Measurements from ENCODE around the gene ZNF276.
"Not testable (repeated sequence)": the region's sequence is repeated elsewhere in the genome, so short reads cannot be mapped to it uniquely, and the experiment has no call there.

The ZNF276 gene

DNA sequence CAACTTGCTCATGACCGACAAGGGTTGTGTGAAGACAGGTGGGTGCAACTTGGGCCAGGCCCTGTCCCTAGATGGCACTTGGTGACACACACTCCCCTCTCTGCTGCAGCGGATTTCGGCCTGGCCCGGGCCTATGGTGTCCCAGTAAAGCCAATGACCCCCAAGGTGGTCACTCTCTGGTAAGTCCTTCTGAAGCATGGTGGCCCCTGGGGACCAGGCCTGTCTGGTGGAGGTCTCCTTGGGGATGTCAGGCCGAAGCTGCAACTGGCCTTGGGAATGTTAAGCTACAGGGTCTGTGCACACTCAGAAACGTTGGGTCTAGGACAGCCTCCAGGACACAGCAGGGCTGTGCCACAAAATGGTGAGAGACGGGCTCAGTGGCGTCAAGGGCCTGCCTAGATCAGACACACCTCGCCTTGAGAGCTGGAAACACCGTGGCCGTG lies 28.0 kb upstream of the ZNF276 start:
- H3K4me3 ChIP-seq (ENCODE audit: control insufficient read depth, low read depth, low read length), result no peak overlapping the region
- DNase-seq (ENCODE audit: low read depth), result no peak
- TF ChIP-seq, protein P1, sequence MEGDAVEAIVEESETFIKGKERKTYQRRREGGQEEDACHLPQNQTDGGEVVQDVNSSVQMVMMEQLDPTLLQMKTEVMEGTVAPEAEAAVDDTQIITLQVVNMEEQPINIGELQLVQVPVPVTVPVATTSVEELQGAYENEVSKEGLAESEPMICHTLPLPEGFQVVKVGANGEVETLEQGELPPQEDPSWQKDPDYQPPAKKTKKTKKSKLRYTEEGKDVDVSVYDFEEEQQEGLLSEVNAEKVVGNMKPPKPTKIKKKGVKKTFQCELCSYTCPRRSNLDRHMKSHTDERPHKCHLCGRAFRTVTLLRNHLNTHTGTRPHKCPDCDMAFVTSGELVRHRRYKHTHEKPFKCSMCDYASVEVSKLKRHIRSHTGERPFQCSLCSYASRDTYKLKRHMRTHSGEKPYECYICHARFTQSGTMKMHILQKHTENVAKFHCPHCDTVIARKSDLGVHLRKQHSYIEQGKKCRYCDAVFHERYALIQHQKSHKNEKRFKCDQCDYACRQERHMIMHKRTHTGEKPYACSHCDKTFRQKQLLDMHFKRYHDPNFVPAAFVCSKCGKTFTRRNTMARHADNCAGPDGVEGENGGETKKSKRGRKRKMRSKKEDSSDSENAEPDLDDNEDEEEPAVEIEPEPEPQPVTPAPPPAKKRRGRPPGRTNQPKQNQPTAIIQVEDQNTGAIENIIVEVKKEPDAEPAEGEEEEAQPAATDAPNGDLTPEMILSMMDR (conservative IDR thresholded peaks at IDR 0.05; ENCODE audit: control insufficient read depth, insufficient read depth, low read depth, low read length), result no peak

DNA sequence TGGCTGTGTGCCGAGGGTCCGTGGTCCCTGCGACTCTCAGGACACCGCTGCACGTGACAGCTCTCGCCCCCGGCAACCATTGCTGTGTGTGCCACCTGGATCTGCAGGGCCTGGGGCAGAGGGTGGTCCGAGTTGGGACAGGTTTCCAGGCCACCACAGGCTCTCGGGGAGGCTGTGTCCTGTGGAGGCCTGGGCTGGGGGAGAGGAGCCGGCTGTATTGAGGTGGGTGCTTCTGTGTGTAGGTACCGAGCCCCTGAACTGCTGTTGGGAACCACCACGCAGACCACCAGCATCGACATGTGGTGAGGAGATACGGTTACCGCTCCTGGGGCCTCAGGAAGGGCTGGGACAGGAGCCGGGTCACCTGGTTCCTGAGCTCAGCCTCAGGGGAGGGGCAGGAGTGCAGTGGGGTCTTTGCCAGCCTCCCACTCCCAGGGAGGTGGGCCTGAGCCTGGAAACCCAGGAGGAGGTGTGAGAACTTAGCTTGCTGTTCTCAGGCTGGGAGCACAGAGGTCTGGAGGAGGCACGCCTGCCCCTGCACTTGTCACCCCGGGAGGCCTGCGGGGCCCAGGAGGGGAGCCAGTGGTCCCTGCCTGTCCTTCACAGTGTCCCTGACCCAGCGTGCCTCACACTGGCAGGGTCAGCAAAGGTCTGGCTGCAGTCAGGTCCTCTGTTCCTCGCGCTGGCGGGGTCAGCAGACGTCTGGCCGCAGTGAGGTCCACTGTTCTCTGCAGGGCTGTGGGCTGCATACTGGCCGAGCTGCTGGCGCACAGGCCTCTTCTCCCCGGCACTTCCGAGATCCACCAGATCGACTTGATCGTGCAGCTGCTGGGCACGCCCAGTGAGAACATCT lies 27.2 kb upstream of the ZNF276 start:
- no peak for DNase-seq (ENCODE audit: low read depth)
- no peak overlapping the region for H3K4me3 ChIP-seq (ENCODE audit: control insufficient read depth, low read depth, low read length)
- TF ChIP-seq, protein P1 (conservative IDR thresholded peaks at IDR 0.05; ENCODE audit: control insufficient read depth, insufficient read depth, low read depth, low read length), result no peak

DNA sequence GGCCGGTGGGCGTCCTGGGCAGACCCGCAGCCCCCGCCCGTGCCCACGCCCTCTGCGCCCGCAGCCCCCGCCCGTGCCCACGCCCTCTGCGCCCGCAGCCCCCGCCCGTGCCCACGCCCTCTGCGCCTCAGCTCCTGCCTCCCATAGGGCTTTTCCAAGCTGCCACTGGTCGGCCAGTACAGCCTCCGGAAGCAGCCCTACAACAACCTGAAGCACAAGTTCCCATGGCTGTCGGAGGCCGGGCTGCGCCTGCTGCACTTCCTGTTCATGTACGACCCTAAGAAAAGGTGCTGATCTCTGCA lies 26.6 kb upstream of the ZNF276 start:
- not testable (repeated sequence) for DNase-seq (ENCODE audit: low read depth); H3K4me3 ChIP-seq (ENCODE audit: control insufficient read depth, low read depth, low read length)

DNA sequence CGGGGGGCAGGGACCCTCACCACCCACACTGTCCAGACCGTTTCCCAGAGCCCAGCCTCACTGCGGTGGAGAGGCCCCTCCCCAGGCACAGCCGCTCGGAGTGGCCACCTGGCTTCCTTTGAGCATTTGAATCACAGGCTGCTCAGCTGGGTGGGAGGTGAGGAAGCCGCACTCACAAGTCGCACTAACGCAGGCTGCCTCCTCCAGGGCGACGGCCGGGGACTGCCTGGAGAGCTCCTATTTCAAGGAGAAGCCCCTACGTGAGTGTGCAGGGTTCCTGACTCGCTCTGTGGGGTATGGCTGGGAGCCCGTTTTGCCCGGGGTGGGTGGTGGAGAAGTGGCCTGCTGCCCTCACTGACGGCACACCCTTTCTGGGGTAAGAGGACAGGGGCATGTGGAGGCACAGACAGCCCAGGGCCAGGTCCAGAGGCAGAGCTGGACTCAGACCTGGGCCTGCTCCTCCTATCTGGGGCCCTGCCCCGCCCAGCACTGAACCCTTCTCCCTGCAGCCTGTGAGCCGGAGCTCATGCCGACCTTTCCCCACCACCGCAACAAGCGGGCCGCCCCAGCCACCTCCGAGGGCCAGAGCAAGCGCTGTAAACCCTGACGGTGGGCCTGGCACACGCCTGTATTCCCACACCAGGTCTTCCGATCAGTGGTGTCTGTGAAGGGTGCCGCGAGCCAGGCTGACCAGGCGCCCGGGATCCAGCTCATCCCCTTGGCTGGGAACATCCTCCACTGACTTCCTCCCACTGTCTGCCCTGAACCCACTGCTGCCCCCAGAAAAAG lies 26.1 kb upstream of the ZNF276 start:
- DNase-seq (ENCODE audit: low read depth), result no peak
- H3K4me3 ChIP-seq (ENCODE audit: control insufficient read depth, low read depth, low read length), result no peak overlapping the region
- TF ChIP-seq, protein P1 (conservative IDR thresholded peaks at IDR 0.05; ENCODE audit: control insufficient read depth, insufficient read depth, low read depth, low read length), result no peak

DNA sequence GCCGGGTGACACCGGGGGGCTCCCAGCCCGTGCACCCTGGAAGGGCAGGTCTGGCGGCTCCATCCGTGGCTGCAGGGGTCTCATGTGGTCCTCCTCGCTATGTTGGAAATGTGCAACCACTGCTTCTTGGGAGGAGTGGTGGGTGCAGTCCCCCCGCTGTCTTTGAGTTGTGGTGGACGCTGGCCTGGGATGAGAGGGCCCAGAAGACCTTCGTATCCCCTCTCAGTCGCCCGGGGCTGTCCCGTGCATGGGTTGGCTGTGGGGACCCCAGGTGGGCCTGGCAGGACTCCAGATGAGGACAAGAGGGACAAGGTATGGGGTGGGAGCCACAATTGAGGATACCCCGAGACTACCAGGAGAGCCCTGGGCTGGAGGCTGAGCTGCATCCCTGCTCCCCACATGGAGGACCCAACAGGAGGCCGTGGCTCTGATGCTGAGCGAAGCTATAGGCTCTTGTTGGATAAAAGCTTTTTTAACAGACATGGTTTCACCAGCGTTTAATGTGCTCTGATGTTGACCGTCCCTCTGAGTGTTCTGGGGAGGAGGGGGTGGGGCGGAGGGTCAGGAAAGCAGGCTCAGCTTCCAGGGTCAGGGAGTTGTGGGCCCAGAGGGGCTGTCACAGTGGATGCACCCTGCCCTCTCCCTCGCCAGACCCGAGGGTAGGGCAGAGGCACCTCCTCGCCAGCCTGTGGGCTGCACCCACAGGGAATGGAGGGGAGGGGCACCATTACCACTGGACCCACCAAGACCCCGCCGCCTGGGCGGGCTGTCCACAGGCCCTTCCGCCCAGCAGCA lies 25.3 kb upstream of the ZNF276 start:
- H3K4me3 ChIP-seq (ENCODE audit: control insufficient read depth, low read depth, low read length), result no peak overlapping the region
- DNase-seq (ENCODE audit: low read depth), result no peak
- TF ChIP-seq, protein P1 (conservative IDR thresholded peaks at IDR 0.05; ENCODE audit: control insufficient read depth, insufficient read depth, low read depth, low read length), result no peak

DNA sequence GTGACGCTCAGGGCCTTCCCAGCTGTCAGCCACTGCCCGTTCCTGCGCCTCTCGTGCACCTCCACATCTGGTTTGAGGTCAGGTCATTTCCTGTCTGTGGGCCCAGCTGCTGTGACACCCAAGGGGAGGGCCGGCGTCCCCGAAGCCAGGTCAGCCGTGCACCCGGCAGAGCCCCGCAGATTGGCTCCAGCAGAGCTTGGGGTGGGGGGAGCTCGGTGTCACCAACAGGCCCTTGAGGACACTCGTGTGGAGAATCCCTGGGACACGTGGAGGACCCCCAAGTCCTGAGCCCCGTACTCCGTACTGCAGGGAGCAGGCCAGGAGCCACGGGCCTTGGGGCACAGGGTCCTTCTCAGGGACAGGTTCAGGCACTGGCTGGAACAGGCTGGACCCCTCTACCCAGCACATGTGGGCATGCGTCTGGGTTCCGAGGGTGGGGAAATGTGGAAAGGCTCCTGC lies 24.6 kb upstream of the ZNF276 start:
- H3K4me3 ChIP-seq (ENCODE audit: control insufficient read depth, low read depth, low read length), result no peak overlapping the region
- TF ChIP-seq, protein P1 (conservative IDR thresholded peaks at IDR 0.05; ENCODE audit: control insufficient read depth, insufficient read depth, low read depth, low read length), result no peak
- no peak for DNase-seq (ENCODE audit: low read depth)
